Measurements from ENCODE around the gene SNX1. TPM values are rescaled to one million over a fixed set of nuclear protein-coding genes. Genes with fewer than 3 reads are reported as not detected.

The SNX1 gene
- 40.5 and 45.9 TPM in 2 replicates for total RNA-seq

GRCh38 chr15:64095795-64096667 is at the start of gene SNX1:
SNX1 (plus strand) TSS chr15:64095982; CDS start chr15:64096014, 32 bp downstream.

DNA sequence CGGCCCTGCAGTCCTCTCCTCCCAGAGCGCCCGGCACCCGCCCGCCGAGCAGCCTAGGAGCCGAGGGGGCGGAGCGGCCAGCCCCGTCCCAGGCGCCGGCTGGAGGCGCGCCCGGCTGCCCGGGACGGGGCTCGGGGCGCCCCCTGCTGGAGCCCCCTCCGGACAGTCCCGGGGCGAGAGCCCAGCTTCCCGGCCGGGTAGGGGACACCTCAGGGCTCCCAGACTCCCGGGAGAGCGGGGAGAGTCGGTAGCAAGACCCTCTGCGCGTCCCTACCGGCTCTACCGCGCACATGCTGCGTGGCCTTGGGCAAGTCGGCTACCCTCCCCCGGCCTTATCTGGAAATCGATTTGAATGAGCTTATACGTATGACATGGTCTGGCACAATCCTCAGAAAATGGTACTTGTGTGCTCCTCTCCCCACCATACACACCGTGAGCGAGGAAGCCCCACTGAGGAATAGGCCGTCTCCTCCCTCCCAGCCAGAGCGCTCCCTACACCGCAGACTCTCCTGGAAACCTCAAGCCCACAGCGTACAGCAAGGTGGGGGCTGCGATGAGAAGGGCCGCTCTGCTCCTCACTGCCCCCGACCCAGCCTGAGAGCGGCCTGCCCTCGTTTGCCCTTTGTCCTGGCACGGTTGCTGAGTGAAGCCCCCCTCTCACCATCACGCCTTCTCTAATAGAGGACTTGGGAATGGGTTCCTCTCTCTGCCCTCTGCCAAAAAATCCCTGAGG is 49.2 kb upstream of the SNX1 start, which contains the start of gene DAPK2:
DAPK2 (minus strand) TSS at position 65 of the 733 bp plus-strand sequence. CDS start 6,224 bp downstream, outside the sequence.

GRCh38 chr15:64093627-64094417 is 2.0 kb upstream of the SNX1 start, which contains the start of gene CIAO2A:
CIAO2A (minus strand) TSS chr15:64093838; CDS start chr15:64093768, 70 bp downstream.

DNA sequence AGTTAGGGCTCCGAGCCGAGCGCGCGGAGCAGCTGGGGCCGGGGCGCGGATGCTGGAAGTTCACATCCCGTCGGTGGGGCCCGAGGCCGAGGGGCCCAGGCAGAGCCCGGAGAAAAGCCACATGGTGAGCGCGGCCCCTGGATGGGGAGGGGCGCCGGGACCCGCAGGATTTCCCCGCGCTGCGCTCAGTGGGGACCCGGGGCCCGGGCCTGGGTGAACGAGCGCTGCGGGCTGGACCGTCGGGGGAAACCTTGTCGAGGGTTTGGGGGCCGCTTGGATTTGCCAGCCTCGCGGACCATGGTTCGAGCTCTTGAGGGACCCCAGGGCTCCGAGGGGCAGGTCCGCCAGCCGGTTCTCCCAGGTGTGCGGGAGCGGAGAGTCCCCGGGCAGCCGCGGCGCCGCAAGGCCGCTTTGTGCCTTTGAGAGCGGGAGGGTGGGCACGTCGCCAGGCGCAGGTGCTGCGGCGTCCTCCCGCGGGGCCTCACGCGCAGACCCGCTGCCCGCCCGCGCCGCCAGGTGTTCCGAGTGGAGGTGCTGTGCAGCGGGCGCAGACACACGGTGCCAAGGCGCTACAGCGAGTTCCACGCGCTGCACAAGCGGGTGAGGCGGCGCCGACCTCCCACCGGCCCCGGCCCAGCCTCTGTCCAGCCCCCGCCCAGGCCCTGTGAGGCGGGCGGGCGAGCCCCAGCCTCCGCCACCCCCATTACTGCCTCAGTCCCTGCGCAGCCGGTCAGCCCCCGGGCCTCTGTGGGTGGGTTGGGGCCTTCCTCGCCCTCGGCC is 56.1 kb downstream of the SNX1 start, which contains the start of gene SNX22:
SNX22 (plus strand) TSS at position 5 of the 780 bp plus-strand sequence; CDS start at position 50, 45 bp downstream.

GRCh38 chr15:64162869-64163658 is 67.3 kb downstream of the SNX1 start, which contains the start of gene PPIB:
PPIB (minus strand) TSS chr15:64163022; CDS start chr15:64162986, 36 bp downstream.

Other genes starting within 250 kb of the SNX1 start
- 0.59 and 0.98 TPM in 2 replicates for gene DAPK2, start 49.5 kb upstream of the SNX1 start, total RNA-seq
- gene CIAO2A, start 2.1 kb upstream of the SNX1 start, total RNA-seq: 26.7 and 31.5 TPM in 2 replicates
- 0.10 and 0.13 TPM in 2 replicates for gene SNX22, start 55.7 kb downstream of the SNX1 start, total RNA-seq
- 971 and 1,036 TPM in 2 replicates for gene PPIB, start 67.0 kb downstream of the SNX1 start, total RNA-seq

Data from smooth muscle cell of the pulmonary artery (primary cell).